Transverse colon (tissue), 3 donors: ENCODE data around the gene VWA5B1.

ENCODE experiments used
- CTCF ChIP-seq, 5 experiments: fragments of 200-600 bp in 3 of 5; fragments of 450-650 bp in 2 of 5; sonication (generic) in 3 of 5; IDR thresholded peaks; 1 replicate in 2 of 5; 2 replicates in 3 of 5; pipeline ENCODE4 v1.5.1; 2016 to 2017; ENCODE audit warnings: antibody characterized with exemption in 5 of 5, inconsistent platforms in 3 of 5, mild to moderate bottlenecking in 2 of 5, moderate library complexity in 1 of 5
- POLR2A ChIP-seq: fragments of 450-650 bp; IDR thresholded peaks from one replicate; pipeline ENCODE4 v1.6.1; 2016; ENCODE audit warnings: antibody characterized with exemption, mild to moderate bottlenecking, moderate library complexity

- TF ChIP-seq CTCF (IDR thresholded peaks at IDR 0.05) (no peak), POLR2A (no peak)
These were observed 9.8 kb upstream of the VWA5B1 start for GRCh38 chr1:20280906-20281305.
